ENCODE results near the gene KRT7. TPM values are rescaled to one million over a fixed set of nuclear protein-coding genes. Genes with fewer than 3 reads are reported as not detected.

KRT7 gene
- total RNA-seq, 1 donor from 2014 or later = 11.6 TPM

DNA sequence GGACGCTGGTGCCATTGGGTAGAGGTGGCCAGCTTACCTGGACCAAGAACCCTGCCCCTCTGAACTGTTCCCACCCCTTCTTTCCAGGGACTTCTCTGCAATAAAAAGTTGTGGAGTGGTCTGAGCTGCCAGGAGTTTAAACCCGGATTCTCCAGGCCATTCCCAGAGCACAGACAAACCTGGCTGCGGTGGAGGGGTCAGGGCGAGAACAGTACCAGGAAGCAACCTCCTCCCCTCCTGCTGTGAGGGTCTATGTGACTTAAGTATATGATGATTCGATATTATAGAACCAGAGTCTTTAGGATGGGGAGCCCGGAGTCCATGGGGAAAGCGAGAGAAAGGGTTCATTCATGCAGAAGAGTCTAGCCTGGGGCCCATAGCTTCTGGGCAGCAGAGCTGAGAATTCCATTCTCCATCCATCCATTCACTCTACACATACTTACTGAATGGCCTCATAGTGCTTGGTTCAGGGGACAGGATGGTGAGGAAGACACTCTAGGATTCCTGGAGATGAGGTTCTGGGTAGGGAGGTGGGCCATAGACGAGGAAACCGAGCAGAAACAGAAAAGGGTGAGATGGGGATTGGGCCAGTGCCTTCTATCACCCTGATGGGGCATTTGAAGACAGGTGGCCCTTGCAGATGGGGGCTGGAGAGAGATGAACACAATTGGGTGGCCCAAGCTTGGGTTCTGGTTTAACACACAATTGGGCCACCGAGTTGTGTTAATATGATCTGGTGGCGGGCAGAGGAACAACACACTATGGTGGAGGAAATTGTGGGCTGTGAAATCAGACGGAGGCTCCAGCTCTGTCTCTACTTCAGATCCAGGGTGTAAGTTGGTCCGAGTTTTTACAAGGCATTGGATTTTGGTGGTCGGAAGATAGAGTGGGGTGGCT, 46.6 kb downstream of the KRT7 start:
- Mint-ChIP-seq H3K27me3 (peaks cover 54% of the 10 kb centered on the region), H3K4me3 (ENCODE audit: low read depth) (no peak overlapping the region), H3K9me3 (ENCODE audit: low read depth) (no peaks in the 10 kb centered on the region), H3K27ac (no peak overlapping the region), H3K36me3 (ENCODE audit: insufficient read depth) (no peaks in the 10 kb centered on the region), H3K4me1 (ENCODE audit: low read depth) (peaks cover 7% of the 10 kb centered on the region)
- DNase-seq (ENCODE audit: low spot score, unreplicated experiment) = no peak
- TF ChIP-seq, protein P1, sequence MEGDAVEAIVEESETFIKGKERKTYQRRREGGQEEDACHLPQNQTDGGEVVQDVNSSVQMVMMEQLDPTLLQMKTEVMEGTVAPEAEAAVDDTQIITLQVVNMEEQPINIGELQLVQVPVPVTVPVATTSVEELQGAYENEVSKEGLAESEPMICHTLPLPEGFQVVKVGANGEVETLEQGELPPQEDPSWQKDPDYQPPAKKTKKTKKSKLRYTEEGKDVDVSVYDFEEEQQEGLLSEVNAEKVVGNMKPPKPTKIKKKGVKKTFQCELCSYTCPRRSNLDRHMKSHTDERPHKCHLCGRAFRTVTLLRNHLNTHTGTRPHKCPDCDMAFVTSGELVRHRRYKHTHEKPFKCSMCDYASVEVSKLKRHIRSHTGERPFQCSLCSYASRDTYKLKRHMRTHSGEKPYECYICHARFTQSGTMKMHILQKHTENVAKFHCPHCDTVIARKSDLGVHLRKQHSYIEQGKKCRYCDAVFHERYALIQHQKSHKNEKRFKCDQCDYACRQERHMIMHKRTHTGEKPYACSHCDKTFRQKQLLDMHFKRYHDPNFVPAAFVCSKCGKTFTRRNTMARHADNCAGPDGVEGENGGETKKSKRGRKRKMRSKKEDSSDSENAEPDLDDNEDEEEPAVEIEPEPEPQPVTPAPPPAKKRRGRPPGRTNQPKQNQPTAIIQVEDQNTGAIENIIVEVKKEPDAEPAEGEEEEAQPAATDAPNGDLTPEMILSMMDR (IDR thresholded peaks at IDR 0.05; ENCODE audit: unreplicated experiment) = no peak

DNA sequence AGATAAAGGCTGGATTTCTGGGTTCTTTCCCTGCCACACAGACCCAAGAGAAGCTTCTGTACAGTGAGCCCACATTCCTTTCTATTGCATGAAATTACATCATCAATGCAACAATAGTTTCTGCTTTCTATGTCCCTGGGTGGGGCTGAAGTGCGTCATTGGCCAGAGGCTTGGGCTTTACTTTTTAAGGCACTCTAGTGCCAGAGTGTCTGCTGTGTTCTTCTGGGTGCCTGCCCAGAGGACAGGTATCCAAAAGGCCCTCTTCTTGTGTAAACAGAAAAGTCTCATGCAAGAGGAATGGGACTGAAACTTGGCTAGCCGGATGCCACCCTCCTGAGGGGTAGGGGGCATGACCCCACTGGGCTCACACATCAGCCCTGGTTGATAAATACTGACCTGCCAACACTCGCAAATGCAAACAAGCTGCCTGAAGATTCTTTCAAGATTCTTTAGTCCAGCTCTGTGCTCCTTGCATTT, 47.3 kb downstream of the KRT7 start:
- TF ChIP-seq, protein P1 (IDR thresholded peaks at IDR 0.05; ENCODE audit: unreplicated experiment) = no peak
- Mint-ChIP-seq H3K4me1 (ENCODE audit: low read depth) (peaks cover 7% of the 10 kb centered on the region), H3K36me3 (ENCODE audit: insufficient read depth) (no peaks in the 10 kb centered on the region), H3K9me3 (ENCODE audit: low read depth) (no peaks in the 10 kb centered on the region), H3K27ac (no peak overlapping the region), H3K27me3 (peaks cover 50% of the 10 kb centered on the region), H3K4me3 (ENCODE audit: low read depth) (no peak overlapping the region)
- DNase-seq (ENCODE audit: low spot score, unreplicated experiment) = no peak

DNA sequence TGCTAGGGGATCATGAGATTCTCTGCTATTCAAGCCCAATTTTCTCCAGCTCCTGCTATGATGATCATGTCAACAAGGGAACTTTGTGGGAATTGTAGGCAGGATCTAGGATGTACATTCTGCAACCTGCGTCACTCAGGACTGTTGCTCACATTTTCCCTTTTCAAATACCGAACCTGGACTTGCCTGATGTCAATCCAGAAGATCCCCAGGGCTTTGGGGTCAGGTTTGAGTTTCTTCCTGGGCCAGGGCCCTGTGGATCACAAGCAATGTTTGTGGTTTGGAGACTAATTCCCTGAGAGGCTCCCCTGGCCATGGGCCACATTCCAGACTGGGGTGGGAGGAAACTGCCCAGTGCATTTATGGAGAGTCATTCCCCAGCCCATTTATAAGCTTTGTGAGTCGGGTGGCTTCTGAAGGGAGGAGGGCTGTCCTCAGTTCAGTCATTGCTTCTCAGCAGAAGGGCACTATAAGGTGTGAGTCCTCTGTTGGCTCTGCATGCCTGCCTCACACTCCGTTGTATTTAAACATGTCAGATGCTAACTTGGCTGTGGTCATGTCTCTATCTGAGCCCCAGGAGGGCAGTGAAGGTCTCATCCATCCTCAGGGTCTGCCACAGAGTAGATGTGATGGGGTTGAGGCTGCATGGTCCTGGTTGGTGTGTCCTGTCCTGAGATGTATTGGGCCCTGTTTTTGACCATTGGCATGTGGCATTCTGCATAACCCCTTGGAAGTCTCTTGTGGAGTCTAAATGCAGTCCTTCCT, 47.9 kb downstream of the KRT7 start:
- no peak overlapping the region for H3K4me3 Mint-ChIP-seq (ENCODE audit: low read depth)
- TF ChIP-seq, protein P1 (IDR thresholded peaks at IDR 0.05; ENCODE audit: unreplicated experiment) = no peak

DNA sequence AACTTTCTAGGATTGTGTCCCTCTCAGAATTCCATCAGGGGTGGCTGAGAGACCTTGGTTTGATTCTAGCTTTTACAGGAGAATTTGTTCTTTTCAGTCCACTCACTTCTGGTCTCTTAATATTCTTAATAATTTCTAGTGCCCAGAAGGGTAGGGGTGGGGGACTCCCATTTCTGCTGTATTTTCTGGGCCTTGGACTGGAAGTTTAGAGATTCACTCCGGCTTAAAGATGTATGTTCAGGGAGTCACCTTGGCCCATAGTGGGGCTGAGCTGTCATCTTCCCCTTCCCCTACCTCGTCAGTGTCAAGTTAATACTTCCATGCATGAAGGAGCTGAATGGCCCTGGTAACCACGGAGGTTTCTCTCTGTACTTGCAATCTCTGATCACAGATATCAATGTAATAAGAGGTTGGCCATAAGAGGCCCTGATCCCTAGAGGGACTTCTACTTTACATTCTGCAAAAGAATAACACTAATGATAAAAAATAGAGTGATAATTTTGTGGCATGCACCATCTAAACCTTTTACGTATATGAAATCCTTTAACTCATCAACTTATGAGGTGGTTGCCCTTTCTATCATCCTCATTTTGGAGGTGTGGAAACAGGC, 51.6 kb downstream of the KRT7 start:
- Mint-ChIP-seq H3K4me1 (ENCODE audit: low read depth) (peaks cover 1% of the 10 kb centered on the region), H3K36me3 (ENCODE audit: insufficient read depth) (no peaks in the 10 kb centered on the region), H3K27me3 (peaks cover 24% of the 10 kb centered on the region), H3K9me3 (ENCODE audit: low read depth) (no peaks in the 10 kb centered on the region), H3K27ac (no peak overlapping the region), H3K4me3 (ENCODE audit: low read depth) (no peak overlapping the region)
- DNase-seq (ENCODE audit: low spot score, unreplicated experiment) = no peak
- TF ChIP-seq, protein P1 (IDR thresholded peaks at IDR 0.05; ENCODE audit: unreplicated experiment) = no peak

More for the DNA sequence above, 47.9 kb downstream of the KRT7 start:
- Mint-ChIP-seq H3K36me3 (ENCODE audit: insufficient read depth) (no peaks in the 10 kb centered on the region), H3K9me3 (ENCODE audit: low read depth) (no peaks in the 10 kb centered on the region), H3K27me3 (peaks cover 47% of the 10 kb centered on the region), H3K4me1 (ENCODE audit: low read depth) (peaks cover 7% of the 10 kb centered on the region), H3K27ac (peak overlapping the region; percentile 16)
- no peak for DNase-seq (ENCODE audit: low spot score, unreplicated experiment)

Measured in progenitor cell of endocrine pancreas (in vitro differentiated cells).